MM.1S (cell line): Measurements from ENCODE around the gene TMEM170A.

Source experiments
- DNase-seq: peaks from one replicate; pipeline ENCODE4 v3.0.0-alpha.2; 2015
- H2AFZ ChIP-seq: fragments of 300-600 bp; sonication (generic); 2 replicates; pipeline ENCODE4 v1.6.0; 2016; ENCODE audit warnings: antibody characterized with exemption, low read length
- H3F3A ChIP-seq: fragments of 300-600 bp; sonication (generic); 2 replicates; pipeline ENCODE4 v1.6.1; 2016; ENCODE audit warnings: mild to moderate bottlenecking, antibody characterized with exemption, low read length, moderate library complexity, mixed read lengths; ENCODE audit not compliant: insufficient read depth
- H3K27ac ChIP-seq: fragments of 300-600 bp; sonication (generic); 2 replicates; pipeline ENCODE4 v1.5.1; 2016; ENCODE audit warnings: mild to moderate bottlenecking, low read length
- H3K27me3 ChIP-seq: fragments of 300-600 bp; sonication (generic); replicated peaks from 2 replicates; pipeline ENCODE4 v1.6.0; 2016; ENCODE audit warnings: low read length; ENCODE audit not compliant: insufficient read depth
- H3K36me3 ChIP-seq: fragments of 300-600 bp; sonication (generic); replicated peaks from 2 replicates; pipeline ENCODE4 v1.6.1; 2016; ENCODE audit warnings: mild to moderate bottlenecking, low read length, mixed read lengths; ENCODE audit not compliant: insufficient read depth
- H3K4me1 ChIP-seq: fragments of 300-600 bp; sonication (generic); 2 replicates; pipeline ENCODE4 v1.6.1; 2016; ENCODE audit warnings: low read length, mixed read lengths
- H3K4me2 ChIP-seq: fragments of 300-600 bp; sonication (generic); 2 replicates; pipeline ENCODE4 v1.6.0; 2016; ENCODE audit warnings: low read depth, low read length
- H3K4me3 ChIP-seq: fragments of 300-600 bp; sonication (generic); 2 replicates; pipeline ENCODE4 v1.5.1; 2016; ENCODE audit warnings: low read length, mixed read lengths
- H3K79me2 ChIP-seq: fragments of 300-600 bp; sonication (generic); 2 replicates; pipeline ENCODE4 v1.6.1; 2016; ENCODE audit warnings: mixed run types, low read length, mixed read lengths
- H3K9ac ChIP-seq: fragments of 300-600 bp; sonication (generic); 2 replicates; pipeline ENCODE4 v1.6.1; 2016; ENCODE audit warnings: low read length, mixed read lengths
- H3K9me2 ChIP-seq: fragments of 300-600 bp; sonication (generic); replicated peaks from 2 replicates; pipeline ENCODE4 v1.6.1; 2016; ENCODE audit warnings: mild to moderate bottlenecking, low read length, mixed read lengths; ENCODE audit not compliant: insufficient read depth
- H3K9me3 ChIP-seq: fragments of 300-600 bp; sonication (generic); replicated peaks from 2 replicates; pipeline ENCODE4 v1.6.1; 2016; ENCODE audit warnings: mild to moderate bottlenecking, low read length, mixed read lengths; ENCODE audit not compliant: insufficient read depth
- H4K20me1 ChIP-seq: fragments of 300-600 bp; sonication (generic); 2 replicates; pipeline ENCODE4 v1.6.1; 2016; ENCODE audit warnings: mild to moderate bottlenecking, low read length, moderate library complexity, mixed read lengths; ENCODE audit not compliant: insufficient read depth
- EZH2 ChIP-seq: fragments of 300-600 bp; sonication (generic); optimal IDR thresholded peaks from 2 replicates; pipeline ENCODE3; 2017; ENCODE audit warnings: low read depth, mild to moderate bottlenecking, antibody characterized with exemption, low read length, mixed read lengths
- EZH2phosphoT487 ChIP-seq: fragments of 300-600 bp; sonication (generic); IDR thresholded peaks from 2 replicates; pipeline ENCODE4 v1.6.1; 2018; ENCODE audit warnings: antibody characterized with exemption, low read length
- TF ChIP-seq, protein P1 (sequence below): fragments of 300-600 bp; sonication (generic); IDR thresholded peaks from 2 replicates; pipeline ENCODE4 v1.5.1; 2016; ENCODE audit warnings: antibody characterized with exemption, low read length, mixed read lengths

The TMEM170A gene

DNA sequence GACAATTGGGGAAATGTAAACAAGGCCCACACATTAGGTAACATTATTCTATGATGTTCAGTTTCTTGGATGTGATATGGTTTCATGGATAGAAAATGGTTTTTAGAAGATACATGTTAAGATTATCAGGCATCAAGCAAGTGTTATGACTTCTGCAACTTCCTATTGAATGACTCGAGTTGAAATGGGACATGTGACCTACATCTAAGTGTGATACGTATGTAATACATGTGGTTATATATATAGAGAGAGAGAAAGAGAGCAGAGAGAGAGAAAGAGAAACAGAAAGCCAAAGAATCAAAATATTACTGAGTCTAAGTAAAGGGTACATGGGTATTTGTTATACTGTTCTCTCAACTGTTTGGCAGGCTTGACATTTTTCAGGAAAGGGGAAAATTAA is 1.7 kb downstream of the TMEM170A start:
- no peaks in the 10 kb centered on the region for H3K9me2 ChIP-seq
- peaks cover 58% of the 10 kb centered on the region for H3K79me2 ChIP-seq
- H4K20me1 ChIP-seq: no peaks in the 10 kb centered on the region
- no peak overlapping the region for H3K27ac ChIP-seq
- no peaks in the 10 kb centered on the region for H3K36me3 ChIP-seq
- H2AFZ ChIP-seq: no peak overlapping the region
- H3K27me3 ChIP-seq: no peaks in the 10 kb centered on the region
- peak overlapping the region; percentile 73; the same call in 1 of the 2 replicates for H3K4me3 ChIP-seq
- TF ChIP-seq EZH2phosphoT487 (no peak), EZH2 (no peak)
- TF ChIP-seq, protein P1, sequence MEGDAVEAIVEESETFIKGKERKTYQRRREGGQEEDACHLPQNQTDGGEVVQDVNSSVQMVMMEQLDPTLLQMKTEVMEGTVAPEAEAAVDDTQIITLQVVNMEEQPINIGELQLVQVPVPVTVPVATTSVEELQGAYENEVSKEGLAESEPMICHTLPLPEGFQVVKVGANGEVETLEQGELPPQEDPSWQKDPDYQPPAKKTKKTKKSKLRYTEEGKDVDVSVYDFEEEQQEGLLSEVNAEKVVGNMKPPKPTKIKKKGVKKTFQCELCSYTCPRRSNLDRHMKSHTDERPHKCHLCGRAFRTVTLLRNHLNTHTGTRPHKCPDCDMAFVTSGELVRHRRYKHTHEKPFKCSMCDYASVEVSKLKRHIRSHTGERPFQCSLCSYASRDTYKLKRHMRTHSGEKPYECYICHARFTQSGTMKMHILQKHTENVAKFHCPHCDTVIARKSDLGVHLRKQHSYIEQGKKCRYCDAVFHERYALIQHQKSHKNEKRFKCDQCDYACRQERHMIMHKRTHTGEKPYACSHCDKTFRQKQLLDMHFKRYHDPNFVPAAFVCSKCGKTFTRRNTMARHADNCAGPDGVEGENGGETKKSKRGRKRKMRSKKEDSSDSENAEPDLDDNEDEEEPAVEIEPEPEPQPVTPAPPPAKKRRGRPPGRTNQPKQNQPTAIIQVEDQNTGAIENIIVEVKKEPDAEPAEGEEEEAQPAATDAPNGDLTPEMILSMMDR: no peak
- H3F3A ChIP-seq: no peaks in the 10 kb centered on the region
- DNase-seq: peak; percentile 8
- no peaks in the 10 kb centered on the region for H3K4me1 ChIP-seq
- H3K9me3 ChIP-seq: no peaks in the 10 kb centered on the region
- peak overlapping the region; percentile 43; the same call in 1 of the 2 replicates for H3K4me2 ChIP-seq
- H3K9ac ChIP-seq: no peak overlapping the region; the same call in 1 of the 2 replicates

GRCh38 chr16:75461575-75461974 is 2.9 kb downstream of the TMEM170A start:
- no peak overlapping the region for H3K27ac ChIP-seq
- no peaks in the 10 kb centered on the region for H3K9me3 ChIP-seq
- H3F3A ChIP-seq: no peaks in the 10 kb centered on the region
- H3K4me3 ChIP-seq: no peak overlapping the region
- no peak for DNase-seq
- H3K9me2 ChIP-seq: no peaks in the 10 kb centered on the region
- H2AFZ ChIP-seq: no peak overlapping the region
- no peak overlapping the region for H3K9ac ChIP-seq
- no peaks in the 10 kb centered on the region for H3K27me3 ChIP-seq
- H3K4me1 ChIP-seq: no peaks in the 10 kb centered on the region
- H3K79me2 ChIP-seq: peaks cover 69% of the 10 kb centered on the region
- TF ChIP-seq EZH2phosphoT487: no peak
- TF ChIP-seq, protein P1: no peak
- no peak for TF ChIP-seq EZH2
- no peaks in the 10 kb centered on the region for H4K20me1 ChIP-seq
- H3K36me3 ChIP-seq: no peaks in the 10 kb centered on the region
- no peak overlapping the region for H3K4me2 ChIP-seq

DNA sequence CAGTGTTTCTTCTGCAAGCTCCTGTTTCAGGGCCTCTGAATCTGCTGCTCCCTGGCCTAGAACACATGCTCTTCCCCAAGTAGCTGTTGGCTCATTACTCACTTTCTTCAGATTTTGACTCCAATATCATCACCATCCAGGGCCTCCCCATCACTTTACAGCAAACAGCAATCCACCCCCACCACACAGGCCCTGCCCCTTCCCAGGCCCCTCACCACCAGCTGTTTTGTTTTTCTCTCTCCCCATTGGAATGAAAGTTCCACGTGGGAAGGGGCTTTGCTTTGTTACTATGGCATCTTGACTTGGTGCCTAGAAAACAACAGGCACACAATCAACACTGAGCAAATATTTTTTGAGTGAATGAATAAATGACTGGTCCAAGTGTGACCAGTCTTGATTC is 4.0 kb downstream of the TMEM170A start:
- H4K20me1 ChIP-seq: no peaks in the 10 kb centered on the region
- no peaks in the 10 kb centered on the region for H3K27me3 ChIP-seq
- H3K9ac ChIP-seq: no peak overlapping the region
- H3K27ac ChIP-seq: no peak overlapping the region
- no peak overlapping the region for H3K4me2 ChIP-seq
- TF ChIP-seq, protein P1: no peak
- TF ChIP-seq EZH2phosphoT487: no peak
- TF ChIP-seq EZH2: no peak
- no peaks in the 10 kb centered on the region for H3K9me2 ChIP-seq
- no peaks in the 10 kb centered on the region for H3F3A ChIP-seq
- no peaks in the 10 kb centered on the region for H3K36me3 ChIP-seq
- peaks cover 73% of the 10 kb centered on the region for H3K79me2 ChIP-seq
- DNase-seq: no peak
- no peaks in the 10 kb centered on the region for H3K9me3 ChIP-seq
- no peak overlapping the region for H2AFZ ChIP-seq
- H3K4me3 ChIP-seq: no peak overlapping the region
- H3K4me1 ChIP-seq: no peaks in the 10 kb centered on the region
